ENCODE results near the gene PBX4.

Gene PBX4

GRCh38 chr19:19591133-19591825 is 27.2 kb downstream of the PBX4 start:
- H3K9ac ChIP-seq (ENCODE audit: low read length) = peak overlapping the region; percentile 73
- H3K27me3 ChIP-seq (ENCODE audit: control insufficient read depth, insufficient read depth, low read length) = no peaks in the 10 kb centered on the region
- H3K36me3 ChIP-seq (ENCODE audit: control insufficient read depth, insufficient read depth, low read length) = no peaks in the 10 kb centered on the region
- no peaks in the 10 kb centered on the region for H3K9me3 ChIP-seq (ENCODE audit: control insufficient read depth, low read length)
- no peak overlapping the region for H3K4me3 ChIP-seq (ENCODE audit: low read length)
- H3K4me1 ChIP-seq (ENCODE audit: control insufficient read depth, insufficient read depth, low read length) = peaks cover 38% of the 10 kb centered on the region

GRCh38 chr19:19588546-19588945 is 29.9 kb downstream of the PBX4 start:
- Histone ChIP-seq H3K9me3 (ENCODE audit: control insufficient read depth, low read length) (no peaks in the 10 kb centered on the region), H3K36me3 (ENCODE audit: control insufficient read depth, insufficient read depth, low read length) (no peaks in the 10 kb centered on the region), H3K4me3 (ENCODE audit: low read length) (no peak overlapping the region), H3K9ac (ENCODE audit: low read length) (no peak overlapping the region), H3K4me1 (ENCODE audit: control insufficient read depth, insufficient read depth, low read length) (peaks cover 19% of the 10 kb centered on the region), H3K27me3 (ENCODE audit: control insufficient read depth, insufficient read depth, low read length) (no peaks in the 10 kb centered on the region)

- H3K9ac ChIP-seq (ENCODE audit: low read length) = no peak overlapping the region
- H3K4me3 ChIP-seq (ENCODE audit: low read length) = no peak overlapping the region
- H3K9me3 ChIP-seq (ENCODE audit: control insufficient read depth, low read length) = no peaks in the 10 kb centered on the region
- H3K36me3 ChIP-seq (ENCODE audit: control insufficient read depth, insufficient read depth, low read length) = no peaks in the 10 kb centered on the region
- no peaks in the 10 kb centered on the region for H3K27me3 ChIP-seq (ENCODE audit: control insufficient read depth, insufficient read depth, low read length)
- peaks cover 19% of the 10 kb centered on the region for H3K4me1 ChIP-seq (ENCODE audit: control insufficient read depth, insufficient read depth, low read length)
Measured at GRCh38 chr19:19587771-19588170, 30.7 kb downstream of the PBX4 start.

GRCh38 chr19:19584356-19584755 is 34.1 kb downstream of the PBX4 start:
- Histone ChIP-seq H3K9ac (ENCODE audit: low read length) (no peak overlapping the region), H3K27me3 (ENCODE audit: control insufficient read depth, insufficient read depth, low read length) (no peaks in the 10 kb centered on the region), H3K36me3 (ENCODE audit: control insufficient read depth, insufficient read depth, low read length) (no peaks in the 10 kb centered on the region), H3K9me3 (ENCODE audit: control insufficient read depth, low read length) (no peaks in the 10 kb centered on the region), H3K4me3 (ENCODE audit: low read length) (no peak overlapping the region), H3K4me1 (ENCODE audit: control insufficient read depth, insufficient read depth, low read length) (peaks cover 30% of the 10 kb centered on the region)

- Histone ChIP-seq H3K9ac (ENCODE audit: low read length) (no peak overlapping the region), H3K4me3 (ENCODE audit: low read length) (no peak overlapping the region), H3K36me3 (ENCODE audit: control insufficient read depth, insufficient read depth, low read length) (no peaks in the 10 kb centered on the region), H3K4me1 (ENCODE audit: control insufficient read depth, insufficient read depth, low read length) (peaks cover 30% of the 10 kb centered on the region), H3K27me3 (ENCODE audit: control insufficient read depth, insufficient read depth, low read length) (no peaks in the 10 kb centered on the region), H3K9me3 (ENCODE audit: control insufficient read depth, low read length) (no peaks in the 10 kb centered on the region)
Measured at GRCh38 chr19:19582471-19582870, 36.0 kb downstream of the PBX4 start.

- no peaks in the 10 kb centered on the region for H3K36me3 ChIP-seq (ENCODE audit: control insufficient read depth, insufficient read depth, low read length)
- no peaks in the 10 kb centered on the region for H3K27me3 ChIP-seq (ENCODE audit: control insufficient read depth, insufficient read depth, low read length)
- H3K4me1 ChIP-seq (ENCODE audit: control insufficient read depth, insufficient read depth, low read length) = peaks cover 30% of the 10 kb centered on the region
- no peak overlapping the region for H3K4me3 ChIP-seq (ENCODE audit: low read length)
- no peaks in the 10 kb centered on the region for H3K9me3 ChIP-seq (ENCODE audit: control insufficient read depth, low read length)
- H3K9ac ChIP-seq (ENCODE audit: low read length) = no peak overlapping the region
Measured at GRCh38 chr19:19581391-19581790, 37.1 kb downstream of the PBX4 start.

- Histone ChIP-seq H3K4me1 (ENCODE audit: control insufficient read depth, insufficient read depth, low read length) (peaks cover 33% of the 10 kb centered on the region), H3K36me3 (ENCODE audit: control insufficient read depth, insufficient read depth, low read length) (no peaks in the 10 kb centered on the region), H3K9me3 (ENCODE audit: control insufficient read depth, low read length) (no peaks in the 10 kb centered on the region), H3K9ac (ENCODE audit: low read length) (peak overlapping the region; percentile 8), H3K4me3 (ENCODE audit: low read length) (no peak overlapping the region), H3K27me3 (ENCODE audit: control insufficient read depth, insufficient read depth, low read length) (no peaks in the 10 kb centered on the region)
Measured at GRCh38 chr19:19580418-19580817, 38.1 kb downstream of the PBX4 start.

GRCh38 chr19:19579533-19580361 is 38.7 kb downstream of the PBX4 start:
- H3K4me1 ChIP-seq (ENCODE audit: control insufficient read depth, insufficient read depth, low read length) = peaks cover 36% of the 10 kb centered on the region
- H3K27me3 ChIP-seq (ENCODE audit: control insufficient read depth, insufficient read depth, low read length) = no peaks in the 10 kb centered on the region
- no peaks in the 10 kb centered on the region for H3K36me3 ChIP-seq (ENCODE audit: control insufficient read depth, insufficient read depth, low read length)
- H3K9me3 ChIP-seq (ENCODE audit: control insufficient read depth, low read length) = no peaks in the 10 kb centered on the region
- no peak overlapping the region for H3K4me3 ChIP-seq (ENCODE audit: low read length)
- peak overlapping the region; percentile 8 for H3K9ac ChIP-seq (ENCODE audit: low read length)

- no peak overlapping the region for H3K9ac ChIP-seq (ENCODE audit: low read length)
- no peaks in the 10 kb centered on the region for H3K27me3 ChIP-seq (ENCODE audit: control insufficient read depth, insufficient read depth, low read length)
- peaks cover 36% of the 10 kb centered on the region for H3K4me1 ChIP-seq (ENCODE audit: control insufficient read depth, insufficient read depth, low read length)
Measured at GRCh38 chr19:19578252-19578651, 40.2 kb downstream of the PBX4 start.

GRCh38 chr19:19575411-19575810 is 43.1 kb downstream of the PBX4 start:
- H3K27me3 ChIP-seq (ENCODE audit: control insufficient read depth, insufficient read depth, low read length) = no peaks in the 10 kb centered on the region

More at GRCh38 chr19:19578252-19578651, 40.2 kb downstream of the PBX4 start:
- Histone ChIP-seq H3K9me3 (ENCODE audit: control insufficient read depth, low read length) (no peaks in the 10 kb centered on the region), H3K36me3 (ENCODE audit: control insufficient read depth, insufficient read depth, low read length) (no peaks in the 10 kb centered on the region), H3K4me3 (ENCODE audit: low read length) (no peak overlapping the region)

GRCh38 chr19:19571071-19571786 is 47.3 kb downstream of the PBX4 start:
- H3K36me3 ChIP-seq (ENCODE audit: control insufficient read depth, insufficient read depth, low read length) = no peaks in the 10 kb centered on the region
- no peak overlapping the region for H3K4me3 ChIP-seq (ENCODE audit: low read length)
- peaks cover 6% of the 10 kb centered on the region for H3K4me1 ChIP-seq (ENCODE audit: control insufficient read depth, insufficient read depth, low read length)
- H3K9me3 ChIP-seq (ENCODE audit: control insufficient read depth, low read length) = no peaks in the 10 kb centered on the region
- H3K27me3 ChIP-seq (ENCODE audit: control insufficient read depth, insufficient read depth, low read length) = no peaks in the 10 kb centered on the region
- H3K9ac ChIP-seq (ENCODE audit: low read length) = no peak overlapping the region

More at GRCh38 chr19:19575411-19575810, 43.1 kb downstream of the PBX4 start:
- Histone ChIP-seq H3K9me3 (ENCODE audit: control insufficient read depth, low read length) (no peaks in the 10 kb centered on the region), H3K4me3 (ENCODE audit: low read length) (no peak overlapping the region), H3K36me3 (ENCODE audit: control insufficient read depth, insufficient read depth, low read length) (no peaks in the 10 kb centered on the region), H3K9ac (ENCODE audit: low read length) (no peak overlapping the region), H3K4me1 (ENCODE audit: control insufficient read depth, insufficient read depth, low read length) (peaks cover 15% of the 10 kb centered on the region)

GRCh38 chr19:19570571-19570970 is 47.9 kb downstream of the PBX4 start:
- Histone ChIP-seq H3K4me3 (ENCODE audit: low read length) (no peak overlapping the region), H3K9ac (ENCODE audit: low read length) (no peak overlapping the region), H3K27me3 (ENCODE audit: control insufficient read depth, insufficient read depth, low read length) (no peaks in the 10 kb centered on the region), H3K4me1 (ENCODE audit: control insufficient read depth, insufficient read depth, low read length) (peaks cover 4% of the 10 kb centered on the region), H3K36me3 (ENCODE audit: control insufficient read depth, insufficient read depth, low read length) (no peaks in the 10 kb centered on the region), H3K9me3 (ENCODE audit: control insufficient read depth, low read length) (no peaks in the 10 kb centered on the region)
